ENCODE results near the gene RAB31.

Gene RAB31

GRCh38 chr18:9818423-9818734 is 110.3 kb downstream of the RAB31 start:
- DNase-seq (ENCODE audit: low read depth) = no peak

- no peak for DNase-seq (ENCODE audit: low read depth)
Measured at GRCh38 chr18:9820127-9820526, 112.0 kb downstream of the RAB31 start.

DNA sequence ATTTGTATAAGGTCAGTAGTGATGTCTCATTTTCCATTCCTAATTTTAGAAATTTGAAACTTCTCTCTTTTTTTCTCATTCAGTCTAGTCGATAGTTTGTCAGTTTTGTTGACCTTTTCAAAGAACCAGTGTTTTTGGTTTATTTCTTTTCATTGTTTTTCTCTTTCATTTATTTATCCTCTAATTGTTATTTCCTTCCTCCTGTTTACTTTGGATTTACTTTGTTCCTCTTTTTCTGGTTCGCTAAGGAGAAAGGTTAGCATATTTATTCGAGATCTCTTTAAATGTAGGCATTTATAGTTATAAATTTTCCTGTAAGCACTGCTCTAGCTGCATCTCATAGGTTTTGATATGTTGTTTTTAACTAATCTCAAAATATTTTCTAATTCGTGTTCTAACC is 112.6 kb downstream of the RAB31 start:
- DNase-seq (ENCODE audit: low read depth) = no peak

DNA sequence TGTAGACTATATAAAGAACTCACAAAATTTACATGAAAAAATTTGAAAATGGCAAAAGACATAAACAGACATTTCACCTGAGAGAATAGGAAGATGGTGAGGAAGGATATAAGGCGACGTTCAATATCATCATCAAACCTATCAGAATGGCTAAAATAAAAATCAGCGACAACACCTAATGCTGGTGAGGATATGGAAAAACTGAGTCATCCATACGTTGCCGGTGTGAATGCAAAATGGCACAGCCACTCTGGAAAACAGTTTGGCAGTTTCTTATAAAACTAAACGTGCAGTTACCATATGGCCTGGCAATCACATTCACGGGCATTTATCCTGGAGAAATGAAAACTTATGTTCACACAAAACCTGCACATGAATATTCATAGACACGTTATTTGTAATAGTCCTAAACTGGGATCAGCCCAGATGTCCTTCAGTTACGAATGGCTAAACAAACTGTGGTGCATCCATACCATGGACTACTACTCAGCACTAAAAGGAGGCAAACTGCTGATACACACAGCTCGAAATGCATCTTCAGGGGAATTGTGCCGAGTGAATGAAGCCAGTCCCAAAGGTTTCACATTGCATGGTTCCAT is 114.6 kb downstream of the RAB31 start:
- no peak for DNase-seq (ENCODE audit: low read depth)

DNA sequence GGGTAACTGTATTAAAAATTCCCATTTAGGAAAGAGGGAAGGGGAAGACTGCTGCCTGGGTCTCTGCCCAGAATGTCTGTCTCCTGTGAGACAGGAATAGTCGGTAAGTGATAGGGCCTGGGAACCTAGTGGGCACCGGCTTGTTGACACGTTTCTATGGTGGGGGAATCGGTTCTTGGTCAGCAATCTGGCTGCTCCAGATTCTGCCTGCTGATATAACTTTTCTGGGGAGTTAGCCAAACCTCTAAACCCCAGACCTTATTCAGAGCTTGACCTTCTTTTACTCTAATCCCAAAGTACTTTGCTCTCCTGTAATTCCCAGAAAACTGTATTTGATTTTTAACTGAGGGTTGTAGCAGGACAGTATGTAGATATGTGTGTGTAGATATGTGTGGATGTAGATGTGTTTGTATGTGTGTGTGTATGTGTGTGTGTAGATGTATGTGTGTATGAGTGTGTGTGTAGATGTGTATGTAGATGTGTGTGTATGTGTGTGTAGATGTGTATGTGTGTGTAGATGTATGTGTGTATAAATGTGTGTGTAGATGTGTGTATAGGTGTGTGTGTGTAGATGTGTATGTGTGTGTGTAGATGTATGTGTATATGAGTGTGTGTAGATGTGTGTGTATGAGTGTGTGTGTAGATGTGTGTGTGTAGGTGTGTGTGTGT is 115.8 kb downstream of the RAB31 start:
- no peak for DNase-seq (ENCODE audit: low read depth)

- no peak for DNase-seq (ENCODE audit: low read depth)
Measured at GRCh38 chr18:9824474-9824832, 116.4 kb downstream of the RAB31 start.

DNA sequence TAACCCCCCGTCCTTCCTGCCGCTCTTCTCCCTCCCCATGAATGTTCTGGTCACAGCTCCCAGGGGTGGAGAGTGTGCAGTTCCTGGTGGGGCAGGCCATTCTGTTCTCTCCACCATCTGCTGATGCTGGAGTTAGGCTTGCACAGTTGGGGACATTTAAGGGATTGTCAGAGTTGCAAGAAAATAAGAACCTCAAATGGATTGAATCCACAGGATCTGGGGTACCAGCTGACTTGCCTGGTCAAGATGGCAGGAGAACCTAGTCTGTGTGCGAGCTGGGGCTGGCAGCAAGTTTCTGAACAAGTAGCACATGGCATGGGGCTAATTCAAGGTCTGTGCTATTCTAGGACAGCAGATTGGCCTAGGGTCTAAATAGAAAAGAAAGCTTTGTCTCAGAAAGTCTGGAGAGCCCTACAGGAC is 116.9 kb downstream of the RAB31 start:
- DNase-seq (ENCODE audit: low read depth) = no peak

GRCh38 chr18:9825571-9826073 is 117.5 kb downstream of the RAB31 start:
- peak; percentile 51 for DNase-seq (ENCODE audit: low read depth)

DNA sequence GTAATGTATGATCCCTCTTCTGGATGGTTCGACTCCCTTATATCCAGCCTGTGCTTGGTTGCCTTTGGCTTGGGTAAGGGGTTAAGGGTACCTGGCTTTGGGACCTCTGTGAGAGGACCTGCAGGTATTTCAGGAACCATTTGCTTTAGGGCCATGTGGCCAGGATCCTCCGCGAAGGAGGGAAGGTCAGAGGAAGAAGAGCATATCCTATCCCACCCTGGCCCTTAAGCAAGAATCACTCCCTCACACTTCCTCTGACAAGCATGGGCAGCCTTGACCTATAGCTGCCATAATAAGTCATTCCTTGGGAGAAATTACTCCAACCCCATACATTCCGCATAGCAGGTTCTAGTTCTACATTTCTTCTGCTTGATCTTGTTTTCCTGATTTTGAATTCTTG is 118.6 kb downstream of the RAB31 start:
- DNase-seq (ENCODE audit: low read depth) = no peak

DNA sequence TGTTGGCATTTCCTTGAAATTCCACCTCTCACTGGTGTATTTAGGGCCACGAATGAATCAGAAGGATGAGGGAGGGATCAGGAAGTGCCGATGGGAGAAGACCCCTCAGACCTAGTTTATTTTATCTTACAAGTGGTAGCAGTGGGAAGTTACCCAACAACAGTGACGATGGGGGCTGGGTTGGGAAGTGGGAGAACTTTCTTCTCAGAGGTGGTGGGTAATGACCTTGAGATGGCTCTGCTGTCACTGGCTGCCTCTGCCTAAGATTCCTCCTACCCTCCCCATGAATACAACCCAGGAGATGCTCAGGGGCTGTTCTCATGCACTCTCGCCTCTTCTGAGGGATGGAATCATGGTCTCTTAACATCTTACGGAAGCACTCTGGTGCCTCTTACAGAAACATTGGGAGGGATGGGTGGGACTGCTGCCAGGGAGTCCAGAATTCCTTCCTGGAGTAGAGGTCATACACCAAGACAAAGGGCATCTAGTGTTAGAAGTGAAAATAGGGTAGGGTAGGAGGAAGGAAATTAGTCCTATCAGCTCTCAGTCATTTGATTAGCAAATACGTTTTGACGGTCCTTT is 119.2 kb downstream of the RAB31 start:
- DNase-seq (ENCODE audit: low read depth) = no peak

DNA sequence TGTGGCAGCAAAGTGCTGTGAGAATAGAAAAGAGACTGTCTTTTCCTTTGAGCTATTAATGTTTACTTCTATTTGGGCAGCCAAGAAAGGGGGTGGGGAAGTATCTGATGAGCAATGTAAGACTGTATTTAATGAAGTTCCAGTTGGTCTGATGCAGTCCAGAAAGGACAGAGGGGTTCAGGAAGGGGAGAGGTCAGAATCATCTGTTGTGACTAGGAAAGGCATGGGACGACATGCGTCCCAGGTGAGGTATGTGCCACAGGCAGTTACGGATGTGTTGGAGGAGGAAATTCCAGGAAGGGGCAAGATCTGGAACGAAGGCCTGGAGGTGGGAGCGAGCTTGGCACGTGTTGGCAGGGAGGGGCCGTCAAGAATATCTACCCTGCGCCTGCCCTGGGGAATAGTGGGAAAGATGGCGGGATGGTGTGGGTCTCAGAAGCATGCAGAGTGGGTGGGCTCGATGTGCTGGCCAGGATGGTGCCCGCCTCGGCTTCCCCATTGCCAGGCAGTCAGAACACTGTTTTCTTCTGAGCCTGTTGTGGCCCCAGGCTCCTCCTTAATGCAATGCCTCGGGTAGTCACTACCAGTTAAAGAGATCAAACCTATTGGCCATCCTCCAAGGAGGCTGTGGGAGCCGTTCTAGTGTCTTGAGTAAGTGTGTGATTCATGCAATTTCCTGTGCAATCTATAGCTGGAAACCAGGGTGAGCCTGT is 119.8 kb downstream of the RAB31 start:
- DNase-seq (ENCODE audit: low read depth) = peak; percentile 96

DNA sequence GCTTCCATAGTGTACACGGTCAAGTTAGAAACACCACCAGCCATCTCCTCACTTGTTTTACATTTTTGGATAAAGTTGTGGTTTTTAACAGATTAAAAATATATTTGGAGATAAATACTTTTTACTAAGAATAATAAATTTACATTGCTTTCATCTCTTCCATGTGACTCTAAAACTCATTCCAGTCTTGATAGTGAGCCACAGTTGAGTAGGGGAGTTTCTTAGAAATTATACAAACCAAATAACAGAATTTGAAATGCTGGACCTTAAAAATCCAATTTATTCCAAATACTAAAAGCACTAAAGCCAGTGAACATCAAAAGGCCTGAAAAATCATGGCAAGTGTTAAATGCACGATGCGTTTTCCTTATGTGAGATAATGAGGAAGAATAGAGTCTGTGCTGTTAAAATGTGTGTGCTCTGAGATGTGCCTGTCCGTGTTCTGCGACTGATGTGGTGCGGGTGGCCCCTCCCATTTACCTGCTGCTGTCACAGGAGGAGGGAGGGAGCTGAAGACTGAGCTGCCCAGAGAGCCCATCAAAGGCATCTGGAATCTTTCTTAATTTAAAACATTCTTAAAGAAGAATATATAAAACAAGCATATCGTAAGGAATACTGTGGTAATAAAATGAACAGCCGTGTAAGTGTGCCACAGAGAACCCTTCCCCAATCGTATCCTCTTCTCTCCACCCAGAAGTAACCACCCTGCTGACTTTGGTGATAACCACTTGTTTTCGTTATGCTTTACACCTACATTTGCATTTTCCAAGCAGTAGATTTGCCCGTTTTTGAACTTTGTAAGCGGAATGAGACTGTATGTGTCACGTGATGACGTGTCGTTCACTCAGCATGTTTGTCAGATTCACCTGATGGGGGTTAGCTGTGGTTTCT is 120.7 kb downstream of the RAB31 start:
- no peak for DNase-seq (ENCODE audit: low read depth)

DNA sequence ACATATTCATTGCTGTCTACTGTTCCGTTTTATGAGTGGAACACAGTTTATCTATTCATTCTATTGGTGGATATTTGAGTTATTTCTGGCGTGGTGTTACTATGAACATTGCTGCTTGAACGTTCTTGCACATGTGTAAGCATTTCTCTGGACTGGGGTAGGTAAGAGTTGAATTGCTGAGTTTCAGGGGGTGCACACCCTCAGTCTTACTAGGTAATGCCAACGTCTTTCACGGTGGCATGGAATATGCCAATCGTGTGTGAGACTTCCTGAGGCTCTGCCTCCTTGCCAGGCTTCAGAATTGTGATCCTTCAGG is 121.3 kb downstream of the RAB31 start:
- no peak for DNase-seq (ENCODE audit: low read depth)

- DNase-seq (ENCODE audit: low read depth) = no peak
Measured at GRCh38 chr18:9831036-9831722, 123.1 kb downstream of the RAB31 start.

GRCh38 chr18:9831723-9832199 is 123.7 kb downstream of the RAB31 start:
- no peak for DNase-seq (ENCODE audit: low read depth)

- no peak for DNase-seq (ENCODE audit: low read depth)
Measured at GRCh38 chr18:9832871-9833270, 124.8 kb downstream of the RAB31 start.

- no peak for DNase-seq (ENCODE audit: low read depth)
Measured at GRCh38 chr18:9834551-9834950, 126.5 kb downstream of the RAB31 start.

- DNase-seq (ENCODE audit: low read depth) = no peak
Measured at GRCh38 chr18:9835113-9835755, 127.1 kb downstream of the RAB31 start.

DNA sequence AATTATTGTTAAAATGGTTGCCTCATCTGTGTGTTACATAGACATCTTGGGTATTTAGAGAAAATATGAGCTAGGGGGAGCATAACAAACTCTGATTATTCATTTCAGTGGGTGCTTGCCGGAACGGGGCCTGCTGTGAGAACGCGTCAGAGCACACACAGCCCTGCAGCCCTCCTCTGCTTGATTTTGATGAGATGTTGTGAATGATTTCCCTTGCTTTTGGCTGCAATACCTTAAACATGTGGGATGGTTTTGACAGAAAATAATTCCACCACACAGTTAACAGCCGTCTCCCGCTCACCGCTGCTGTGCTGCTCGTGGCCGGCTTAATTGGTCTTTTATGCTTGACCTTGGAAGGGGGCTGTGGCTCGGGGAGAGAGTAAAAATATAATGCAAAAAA is 127.7 kb downstream of the RAB31 start:
- DNase-seq (ENCODE audit: low read depth) = no peak

DNA sequence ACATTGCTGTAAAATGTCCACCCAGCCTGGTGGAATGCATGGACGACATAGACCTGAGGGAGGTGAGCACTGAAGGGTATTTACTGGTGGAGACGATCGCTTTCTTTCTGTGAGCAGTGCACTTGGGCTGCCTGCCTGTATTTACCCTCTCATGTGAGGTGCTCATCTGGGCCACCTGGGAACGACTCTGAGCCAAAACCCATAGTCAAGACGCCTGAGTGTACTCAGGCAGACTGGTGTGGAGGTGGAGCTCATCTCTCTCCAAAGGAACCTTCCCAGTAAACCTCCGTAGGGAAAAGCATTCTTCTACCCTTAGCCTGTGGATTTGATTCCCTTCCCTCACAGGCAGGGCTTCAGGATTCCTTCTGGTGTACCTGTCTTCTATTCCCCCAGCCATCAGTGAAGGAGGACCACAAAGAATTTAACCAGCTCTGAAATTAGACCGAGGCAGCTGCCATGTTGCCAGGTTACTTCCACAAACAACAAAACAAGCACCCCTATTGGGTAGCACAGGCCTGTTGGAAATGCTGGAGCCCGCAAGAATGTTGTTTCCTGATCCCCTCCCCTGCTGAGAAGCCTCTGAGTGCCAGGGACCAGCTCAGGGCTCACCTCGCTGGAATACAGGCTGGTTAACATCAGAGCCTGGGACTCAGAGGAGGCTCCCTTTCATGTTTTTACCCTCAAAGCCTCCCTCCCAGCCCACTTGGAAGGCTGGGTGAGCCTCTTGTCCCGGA is 130.2 kb downstream of the RAB31 start:
- no peak for DNase-seq (ENCODE audit: low read depth)

Data from HS-27A (cell line).